Measurements from ENCODE around the gene BCKDK.

BCKDK gene

DNA sequence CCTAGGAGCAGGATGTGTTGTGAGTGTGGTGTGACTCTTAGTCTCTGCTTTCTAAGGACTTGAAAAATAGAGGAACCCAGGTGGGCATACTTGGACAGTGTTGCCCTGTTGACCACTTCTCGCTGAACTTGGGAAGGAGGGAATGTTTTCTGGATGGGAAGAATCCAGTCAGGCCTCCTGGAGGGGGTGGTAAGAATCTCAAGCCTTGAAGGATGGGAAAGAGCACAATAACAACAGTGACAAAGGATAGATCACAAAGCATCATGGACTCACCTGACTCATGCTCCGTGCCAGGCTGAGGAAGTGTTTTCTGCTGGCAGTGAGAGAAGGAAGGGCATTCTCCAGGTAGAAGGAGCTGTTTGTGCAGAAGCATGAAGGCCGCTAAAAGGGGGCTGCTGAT, 17.7 kb downstream of the BCKDK start:
- Histone ChIP-seq H3K4me1 (ENCODE audit: control insufficient read depth in 2 of 2, insufficient read depth in 2 of 2, low read length in 2 of 2) (peaks cover 35 to 40% of the 10 kb centered on the region in 2 donors), H3K9me3 (ENCODE audit: control insufficient read depth in 2 of 2, low read length in 2 of 2) (no peaks in the 10 kb centered on the region), H3K27ac (ENCODE audit: low read depth in 2 of 2, low read length in 2 of 2) (no peak overlapping the region), H3K36me3 (ENCODE audit: control insufficient read depth in 2 of 2, insufficient read depth in 2 of 2, low read length in 2 of 2) (peaks cover 17 to 23% of the 10 kb centered on the region in 2 donors), H3K9ac (ENCODE audit: low read depth in 1 of 2, low read length in 2 of 2) (no peak overlapping the region), H3K27me3 (ENCODE audit: control insufficient read depth in 2 of 2, insufficient read depth in 2 of 2, low read length in 2 of 2) (no peaks in the 10 kb centered on the region), H3K4me3 (ENCODE audit: low read length in 2 of 2) (no peak overlapping the region)

DNA sequence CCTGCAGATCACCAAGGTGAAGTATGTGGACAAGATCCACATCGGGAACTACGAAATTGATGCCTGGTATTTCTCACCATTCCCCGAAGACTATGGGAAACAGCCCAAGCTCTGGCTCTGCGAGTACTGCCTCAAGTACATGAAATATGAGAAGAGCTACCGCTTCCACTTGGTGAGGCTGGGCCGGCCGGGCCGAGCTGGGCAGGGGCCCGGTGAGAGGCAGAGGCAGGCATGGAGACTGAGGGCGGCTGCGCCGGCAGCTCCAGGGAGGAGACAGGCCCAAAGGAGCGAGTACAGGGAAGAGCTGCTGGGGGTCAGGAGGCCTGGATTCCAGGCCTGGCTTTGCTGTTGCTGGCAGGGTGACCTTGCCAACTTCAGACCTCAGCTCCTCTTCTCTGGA, 19.0 kb downstream of the BCKDK start:
- H3K36me3 ChIP-seq (ENCODE audit: control insufficient read depth in 2 of 2, insufficient read depth in 2 of 2, low read length in 2 of 2) = peaks cover 12 to 26% of the 10 kb centered on the region in 2 donors
- no peaks in the 10 kb centered on the region for H3K27me3 ChIP-seq (ENCODE audit: control insufficient read depth in 2 of 2, insufficient read depth in 2 of 2, low read length in 2 of 2)
- H3K27ac ChIP-seq (ENCODE audit: low read depth in 2 of 2, low read length in 2 of 2) = peak overlapping the region; percentile 92 to 98
- H3K9ac ChIP-seq (ENCODE audit: low read depth in 1 of 2, low read length in 2 of 2) = peak overlapping the region in 1 of 2 donors; percentile 76
- H3K4me1 ChIP-seq (ENCODE audit: control insufficient read depth in 2 of 2, insufficient read depth in 2 of 2, low read length in 2 of 2) = peaks cover 47 to 52% of the 10 kb centered on the region in 2 donors
- H3K4me3 ChIP-seq (ENCODE audit: low read length in 2 of 2) = no peak overlapping the region
- H3K9me3 ChIP-seq (ENCODE audit: control insufficient read depth in 2 of 2, low read length in 2 of 2) = no peaks in the 10 kb centered on the region

DNA sequence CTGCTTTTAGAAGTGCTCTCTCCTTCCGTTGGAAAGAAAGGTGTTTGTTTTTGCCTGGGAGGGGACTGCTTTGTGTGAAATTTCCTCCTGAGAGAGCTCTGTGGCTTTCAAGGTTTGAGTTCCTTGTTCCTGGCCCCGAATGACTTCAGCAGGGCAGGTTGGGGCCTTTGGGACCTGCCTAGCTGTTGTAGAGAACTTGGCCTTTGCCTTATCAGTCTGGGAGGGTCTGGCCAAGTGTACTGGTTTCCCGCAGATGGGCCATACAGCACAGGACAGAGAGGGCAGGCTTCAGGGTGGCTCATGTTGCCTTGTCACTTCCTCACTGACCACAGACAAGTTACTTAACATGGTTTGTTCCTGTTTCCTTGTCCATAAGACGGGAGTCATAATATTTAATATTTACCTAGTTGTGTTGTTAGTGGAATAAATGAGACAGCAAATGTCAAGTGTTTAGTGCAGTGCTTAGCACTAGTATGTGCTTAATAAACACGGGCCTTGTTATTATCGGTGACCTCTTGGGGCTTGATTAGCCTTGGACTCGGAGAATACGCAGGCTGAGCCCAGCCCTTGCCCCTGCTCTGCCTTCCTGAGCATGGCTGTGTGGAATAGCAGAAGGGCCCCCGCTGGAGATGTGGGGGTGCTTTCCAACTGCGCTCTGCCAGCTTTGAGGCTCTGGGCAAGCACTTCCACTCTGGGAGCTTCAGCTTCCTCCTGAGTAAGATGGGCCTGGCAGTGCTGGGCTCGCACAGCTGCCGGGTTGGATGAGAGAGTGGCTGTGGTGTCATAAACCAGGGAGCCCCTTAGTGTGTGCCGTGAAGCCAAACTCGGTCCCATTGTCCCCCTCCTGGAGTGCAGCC, 20.8 kb downstream of the BCKDK start:
- Histone ChIP-seq H3K4me3 (ENCODE audit: low read length in 2 of 2) (peak overlapping the region; percentile 22 to 38), H3K9ac (ENCODE audit: low read depth in 1 of 2, low read length in 2 of 2) (peak overlapping the region; percentile 74 to 76), H3K27me3 (ENCODE audit: control insufficient read depth in 2 of 2, insufficient read depth in 2 of 2, low read length in 2 of 2) (no peaks in the 10 kb centered on the region), H3K27ac (ENCODE audit: low read depth in 2 of 2, low read length in 2 of 2) (peak overlapping the region; percentile 92 to 98), H3K4me1 (ENCODE audit: control insufficient read depth in 2 of 2, insufficient read depth in 2 of 2, low read length in 2 of 2) (peaks cover 62 to 70% of the 10 kb centered on the region in 2 donors), H3K36me3 (ENCODE audit: control insufficient read depth in 2 of 2, insufficient read depth in 2 of 2, low read length in 2 of 2) (peaks cover 20 to 35% of the 10 kb centered on the region in 2 donors), H3K9me3 (ENCODE audit: control insufficient read depth in 2 of 2, low read length in 2 of 2) (no peaks in the 10 kb centered on the region)

DNA sequence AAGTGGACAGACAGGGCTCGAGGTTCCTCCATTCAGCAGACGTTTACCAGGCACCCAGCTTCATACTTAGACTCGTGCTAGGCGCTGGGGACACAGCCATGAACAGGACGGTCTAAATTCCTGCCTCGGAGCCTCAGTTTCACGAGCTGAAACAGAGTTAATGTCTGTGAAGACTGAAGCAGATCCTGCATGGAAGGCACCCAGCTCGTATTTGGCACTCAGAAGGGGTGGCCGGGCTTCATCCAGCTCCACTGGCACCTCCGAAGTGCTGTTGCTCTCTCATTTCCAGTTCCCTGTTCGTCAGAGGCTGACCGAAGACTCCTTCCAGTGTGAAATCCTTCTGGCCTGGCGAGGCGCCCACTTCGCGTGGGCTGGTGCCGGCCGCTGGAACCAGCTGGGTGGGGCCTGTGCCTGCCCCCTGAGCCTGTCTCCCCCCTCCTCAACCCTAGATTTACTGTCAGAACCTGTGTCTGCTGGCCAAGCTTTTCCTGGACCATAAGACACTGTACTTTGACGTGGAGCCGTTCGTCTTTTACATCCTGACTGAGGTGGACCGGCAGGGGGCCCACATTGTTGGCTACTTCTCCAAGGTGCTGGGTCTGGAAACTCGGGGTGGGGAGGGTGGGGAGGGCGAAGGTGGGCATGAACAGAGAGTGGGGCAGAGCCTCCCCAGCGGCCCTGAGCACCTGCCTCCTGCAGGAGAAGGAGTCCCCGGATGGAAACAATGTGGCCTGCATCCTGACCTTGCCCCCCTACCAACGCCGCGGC, 21.6 kb downstream of the BCKDK start:
- Histone ChIP-seq H3K27me3 (ENCODE audit: control insufficient read depth in 2 of 2, insufficient read depth in 2 of 2, low read length in 2 of 2) (no peaks in the 10 kb centered on the region), H3K4me1 (ENCODE audit: control insufficient read depth in 2 of 2, insufficient read depth in 2 of 2, low read length in 2 of 2) (peaks cover 65 to 75% of the 10 kb centered on the region in 2 donors), H3K27ac (ENCODE audit: low read depth in 2 of 2, low read length in 2 of 2) (peak overlapping the region; percentile 92 to 98), H3K36me3 (ENCODE audit: control insufficient read depth in 2 of 2, insufficient read depth in 2 of 2, low read length in 2 of 2) (peaks cover 17 to 34% of the 10 kb centered on the region in 2 donors), H3K9ac (ENCODE audit: low read depth in 1 of 2, low read length in 2 of 2) (peak overlapping the region; percentile 68 to 76), H3K4me3 (ENCODE audit: low read length in 2 of 2) (peak overlapping the region in 1 of 2 donors; percentile 31), H3K9me3 (ENCODE audit: control insufficient read depth in 2 of 2, low read length in 2 of 2) (no peaks in the 10 kb centered on the region)

DNA sequence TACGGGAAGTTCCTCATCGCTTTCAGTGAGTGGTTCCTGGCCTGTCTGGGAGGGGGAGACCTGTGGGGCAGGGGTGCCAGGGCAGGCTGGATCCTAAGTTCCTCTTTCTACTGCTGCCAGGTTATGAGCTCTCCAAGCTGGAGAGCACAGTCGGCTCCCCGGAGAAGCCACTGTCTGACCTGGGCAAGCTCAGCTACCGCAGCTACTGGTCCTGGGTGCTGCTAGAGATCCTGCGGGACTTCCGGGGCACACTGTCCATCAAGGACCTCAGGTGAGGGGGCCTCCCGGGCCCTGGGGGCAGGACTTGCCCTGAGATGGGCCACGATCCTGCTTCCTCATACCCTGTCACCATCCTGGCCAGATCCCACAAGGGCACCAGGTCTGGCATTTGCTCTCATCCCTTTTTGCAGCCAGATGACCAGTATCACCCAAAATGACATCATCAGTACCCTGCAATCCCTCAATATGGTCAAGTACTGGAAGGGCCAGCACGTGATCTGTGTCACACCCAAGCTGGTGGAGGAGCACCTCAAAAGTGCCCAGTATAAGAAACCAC, 22.2 kb downstream of the BCKDK start:
- Histone ChIP-seq H3K9me3 (ENCODE audit: control insufficient read depth in 2 of 2, low read length in 2 of 2) (no peaks in the 10 kb centered on the region), H3K27me3 (ENCODE audit: control insufficient read depth in 2 of 2, insufficient read depth in 2 of 2, low read length in 2 of 2) (no peaks in the 10 kb centered on the region), H3K4me1 (ENCODE audit: control insufficient read depth in 2 of 2, insufficient read depth in 2 of 2, low read length in 2 of 2) (peaks cover 66 to 75% of the 10 kb centered on the region in 2 donors), H3K4me3 (ENCODE audit: low read length in 2 of 2) (no peak overlapping the region), H3K36me3 (ENCODE audit: control insufficient read depth in 2 of 2, insufficient read depth in 2 of 2, low read length in 2 of 2) (peaks cover 17 to 34% of the 10 kb centered on the region in 2 donors), H3K9ac (ENCODE audit: low read depth in 1 of 2, low read length in 2 of 2) (peak overlapping the region; percentile 68 to 76), H3K27ac (ENCODE audit: low read depth in 2 of 2, low read length in 2 of 2) (peak overlapping the region; percentile 92 to 98)

DNA sequence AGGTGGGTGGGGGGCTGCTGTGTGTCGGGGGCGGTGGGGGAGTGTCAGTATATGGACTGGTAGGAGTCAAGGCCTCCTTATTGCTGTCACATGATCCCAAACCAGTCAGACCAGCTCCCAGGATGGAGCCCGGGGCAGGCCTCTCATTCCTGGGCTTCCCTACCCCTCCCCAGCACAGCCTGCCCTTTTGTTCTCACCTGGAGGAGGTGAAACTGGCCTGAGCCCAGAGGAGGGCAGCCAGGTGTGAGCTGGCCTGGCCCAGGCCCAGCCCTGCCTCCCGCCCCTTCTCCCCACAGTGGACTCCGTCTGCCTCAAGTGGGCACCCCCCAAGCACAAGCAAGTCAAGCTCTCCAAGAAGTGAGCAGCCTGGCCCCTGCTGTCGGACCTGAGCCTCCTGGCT, 22.7 kb downstream of the BCKDK start:
- Histone ChIP-seq H3K9ac (ENCODE audit: low read depth in 1 of 2, low read length in 2 of 2) (peak overlapping the region in 1 of 2 donors; percentile 76), H3K27ac (ENCODE audit: low read depth in 2 of 2, low read length in 2 of 2) (peak overlapping the region; percentile 92 to 98)

DNA sequence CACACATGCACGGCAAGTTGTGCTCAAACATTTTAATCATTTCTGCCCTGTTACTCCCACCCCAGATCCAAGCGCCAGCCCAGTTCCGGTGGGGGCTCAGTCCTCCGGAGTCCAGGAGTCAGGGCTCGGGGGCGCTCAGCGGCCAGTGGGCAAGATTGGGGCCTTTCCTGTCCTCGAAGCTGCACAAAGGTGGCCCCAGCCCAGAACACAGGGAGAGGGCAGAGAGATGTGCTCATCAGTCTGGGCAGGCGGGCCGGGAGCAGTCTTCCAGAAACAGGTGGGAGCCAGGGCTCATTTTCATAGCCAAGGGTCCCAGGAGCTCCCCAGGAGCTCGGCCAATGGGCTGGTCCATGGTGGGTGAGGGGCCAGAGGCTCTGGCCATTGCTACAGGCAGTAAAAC, 23.2 kb downstream of the BCKDK start:
- Histone ChIP-seq H3K4me1 (ENCODE audit: control insufficient read depth in 2 of 2, insufficient read depth in 2 of 2, low read length in 2 of 2) (peaks cover 75 to 83% of the 10 kb centered on the region in 2 donors), H3K4me3 (ENCODE audit: low read length in 2 of 2) (peak overlapping the region in 1 of 2 donors; percentile 49), H3K27me3 (ENCODE audit: control insufficient read depth in 2 of 2, insufficient read depth in 2 of 2, low read length in 2 of 2) (no peaks in the 10 kb centered on the region), H3K9me3 (ENCODE audit: control insufficient read depth in 2 of 2, low read length in 2 of 2) (no peaks in the 10 kb centered on the region), H3K27ac (ENCODE audit: low read depth in 2 of 2, low read length in 2 of 2) (peak overlapping the region; percentile 92 to 98), H3K36me3 (ENCODE audit: control insufficient read depth in 2 of 2, insufficient read depth in 2 of 2, low read length in 2 of 2) (peaks cover 17 to 34% of the 10 kb centered on the region in 2 donors), H3K9ac (ENCODE audit: low read depth in 1 of 2, low read length in 2 of 2) (peak overlapping the region in 1 of 2 donors; percentile 64)

More for the DNA sequence above, 22.7 kb downstream of the BCKDK start:
- peaks cover 70 to 78% of the 10 kb centered on the region in 2 donors for H3K4me1 ChIP-seq (ENCODE audit: control insufficient read depth in 2 of 2, insufficient read depth in 2 of 2, low read length in 2 of 2)
- H3K4me3 ChIP-seq (ENCODE audit: low read length in 2 of 2) = no peak overlapping the region
- H3K9me3 ChIP-seq (ENCODE audit: control insufficient read depth in 2 of 2, low read length in 2 of 2) = no peaks in the 10 kb centered on the region
- peaks cover 17 to 34% of the 10 kb centered on the region in 2 donors for H3K36me3 ChIP-seq (ENCODE audit: control insufficient read depth in 2 of 2, insufficient read depth in 2 of 2, low read length in 2 of 2)
- no peaks in the 10 kb centered on the region for H3K27me3 ChIP-seq (ENCODE audit: control insufficient read depth in 2 of 2, insufficient read depth in 2 of 2, low read length in 2 of 2)

DNA sequence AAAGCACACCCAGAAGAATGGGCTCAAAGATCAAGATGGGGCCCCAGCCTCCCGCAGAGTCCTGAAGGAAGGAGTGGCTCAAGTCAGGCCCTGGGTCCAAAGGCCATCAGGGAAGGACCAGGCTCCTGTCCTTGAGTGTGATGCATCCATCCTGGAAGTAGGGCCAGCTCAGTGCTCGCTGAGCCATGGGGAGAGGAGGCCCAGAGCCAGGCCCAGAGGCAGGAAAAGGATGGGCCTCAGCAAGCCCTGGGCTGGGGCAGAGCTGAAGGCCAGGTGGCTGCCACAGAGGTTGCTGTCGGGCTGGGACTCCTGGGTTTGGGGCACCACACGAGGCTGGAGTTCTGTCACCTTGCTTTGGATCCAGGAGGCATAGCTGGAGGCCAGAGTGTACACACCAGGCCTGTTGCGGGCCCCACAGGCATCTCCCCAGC, 23.7 kb downstream of the BCKDK start:
- Histone ChIP-seq H3K4me3 (ENCODE audit: low read length in 2 of 2) (peak overlapping the region; percentile 3 to 49), H3K4me1 (ENCODE audit: control insufficient read depth in 2 of 2, insufficient read depth in 2 of 2, low read length in 2 of 2) (peaks cover 77 to 82% of the 10 kb centered on the region in 2 donors), H3K27ac (ENCODE audit: low read depth in 2 of 2, low read length in 2 of 2) (peak overlapping the region; percentile 92 to 98)

DNA sequence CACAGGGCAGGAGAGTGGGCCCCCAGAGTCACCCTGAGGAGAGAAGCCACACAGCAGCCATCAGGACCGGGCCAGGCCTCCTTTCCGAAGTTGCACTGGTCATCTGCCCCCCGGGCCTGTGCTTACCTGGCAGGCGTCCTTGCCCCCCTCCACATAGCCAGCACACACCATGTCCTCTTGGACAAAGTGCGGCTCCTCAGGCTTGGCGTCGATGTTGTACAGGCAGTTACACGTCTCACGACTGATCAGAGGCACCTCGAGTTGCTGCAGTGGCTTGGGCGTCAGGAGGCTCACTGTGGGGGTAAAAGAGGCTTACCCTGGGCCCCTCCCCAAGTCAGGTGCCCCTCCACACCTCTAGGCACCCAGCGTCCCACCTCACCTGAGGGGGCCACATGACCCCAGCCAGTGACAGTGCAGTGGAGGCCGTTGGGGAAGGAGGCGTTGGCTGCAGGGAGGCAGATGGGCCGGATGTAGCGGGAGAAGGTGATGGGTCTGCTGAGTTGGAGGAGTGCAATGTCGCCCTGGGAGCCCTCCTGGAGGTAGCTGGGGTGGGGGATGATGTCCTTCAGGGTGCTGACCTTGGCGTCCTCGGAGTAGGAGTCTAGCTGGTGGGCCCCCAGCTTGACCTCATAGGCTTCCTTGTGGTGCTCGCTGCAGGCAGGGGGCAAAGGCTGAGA, 24.3 kb downstream of the BCKDK start:
- Histone ChIP-seq H3K4me3 (ENCODE audit: low read length in 2 of 2) (peak overlapping the region in 1 of 2 donors; percentile 3), H3K27me3 (ENCODE audit: control insufficient read depth in 2 of 2, insufficient read depth in 2 of 2, low read length in 2 of 2) (no peaks in the 10 kb centered on the region), H3K36me3 (ENCODE audit: control insufficient read depth in 2 of 2, insufficient read depth in 2 of 2, low read length in 2 of 2) (peaks cover 17 to 29% of the 10 kb centered on the region in 2 donors), H3K9ac (ENCODE audit: low read depth in 1 of 2, low read length in 2 of 2) (peak overlapping the region; percentile 14 to 64), H3K9me3 (ENCODE audit: control insufficient read depth in 2 of 2, low read length in 2 of 2) (no peaks in the 10 kb centered on the region), H3K27ac (ENCODE audit: low read depth in 2 of 2, low read length in 2 of 2) (peak overlapping the region; percentile 92 to 98), H3K4me1 (ENCODE audit: control insufficient read depth in 2 of 2, insufficient read depth in 2 of 2, low read length in 2 of 2) (peaks cover 72 to 76% of the 10 kb centered on the region in 2 donors)

More for the DNA sequence above, 23.7 kb downstream of the BCKDK start:
- Histone ChIP-seq H3K9ac (ENCODE audit: low read depth in 1 of 2, low read length in 2 of 2) (peak overlapping the region; percentile 14 to 64), H3K27me3 (ENCODE audit: control insufficient read depth in 2 of 2, insufficient read depth in 2 of 2, low read length in 2 of 2) (no peaks in the 10 kb centered on the region), H3K36me3 (ENCODE audit: control insufficient read depth in 2 of 2, insufficient read depth in 2 of 2, low read length in 2 of 2) (peaks cover 17 to 34% of the 10 kb centered on the region in 2 donors), H3K9me3 (ENCODE audit: control insufficient read depth in 2 of 2, low read length in 2 of 2) (no peaks in the 10 kb centered on the region)
